ENCODE measurements around the gene ZNF524.

The ZNF524 gene

GRCh38 chr19:55650602-55651230 lies 50.6 kb downstream of the ZNF524 start:
- TF ChIP-seq, protein P1, sequence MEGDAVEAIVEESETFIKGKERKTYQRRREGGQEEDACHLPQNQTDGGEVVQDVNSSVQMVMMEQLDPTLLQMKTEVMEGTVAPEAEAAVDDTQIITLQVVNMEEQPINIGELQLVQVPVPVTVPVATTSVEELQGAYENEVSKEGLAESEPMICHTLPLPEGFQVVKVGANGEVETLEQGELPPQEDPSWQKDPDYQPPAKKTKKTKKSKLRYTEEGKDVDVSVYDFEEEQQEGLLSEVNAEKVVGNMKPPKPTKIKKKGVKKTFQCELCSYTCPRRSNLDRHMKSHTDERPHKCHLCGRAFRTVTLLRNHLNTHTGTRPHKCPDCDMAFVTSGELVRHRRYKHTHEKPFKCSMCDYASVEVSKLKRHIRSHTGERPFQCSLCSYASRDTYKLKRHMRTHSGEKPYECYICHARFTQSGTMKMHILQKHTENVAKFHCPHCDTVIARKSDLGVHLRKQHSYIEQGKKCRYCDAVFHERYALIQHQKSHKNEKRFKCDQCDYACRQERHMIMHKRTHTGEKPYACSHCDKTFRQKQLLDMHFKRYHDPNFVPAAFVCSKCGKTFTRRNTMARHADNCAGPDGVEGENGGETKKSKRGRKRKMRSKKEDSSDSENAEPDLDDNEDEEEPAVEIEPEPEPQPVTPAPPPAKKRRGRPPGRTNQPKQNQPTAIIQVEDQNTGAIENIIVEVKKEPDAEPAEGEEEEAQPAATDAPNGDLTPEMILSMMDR (IDR thresholded peaks at IDR 0.05; ENCODE audit: control insufficient read depth, extremely low read depth, insufficient read depth): no peak
- no peak overlapping the region for H3K4me3 ChIP-seq (ENCODE audit: low read depth, low read length)
- no peak for DNase-seq (ENCODE audit: low read depth)

DNA sequence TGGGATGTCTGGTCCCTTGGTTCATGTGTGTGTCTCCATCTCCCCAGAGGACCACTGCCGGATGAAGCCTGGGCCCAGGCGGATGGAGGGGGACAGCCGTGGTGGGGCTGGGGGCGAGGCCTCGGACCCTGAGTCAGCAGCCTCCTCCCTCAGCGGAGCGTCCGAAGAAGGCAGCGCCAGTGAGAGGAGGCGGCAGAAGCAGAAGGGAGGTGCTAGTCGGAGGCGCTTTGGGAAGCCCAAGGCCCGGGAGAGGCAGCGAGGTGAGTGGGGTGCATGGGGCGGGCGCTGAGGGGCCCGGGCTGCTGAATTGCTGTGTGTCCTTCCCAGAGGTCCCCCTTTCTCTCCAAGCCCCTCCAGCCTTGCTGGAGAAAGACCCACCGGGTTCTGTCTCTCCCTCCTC lies 51.1 kb downstream of the ZNF524 start:
- DNase-seq (ENCODE audit: low read depth): no peak
- no peak overlapping the region for H3K4me3 ChIP-seq (ENCODE audit: low read depth, low read length)
- TF ChIP-seq, protein P1 (IDR thresholded peaks at IDR 0.05; ENCODE audit: control insufficient read depth, extremely low read depth, insufficient read depth): no peak

GRCh38 chr19:55652311-55653128 lies 52.4 kb downstream of the ZNF524 start:
- TF ChIP-seq, protein P1 (IDR thresholded peaks at IDR 0.05; ENCODE audit: control insufficient read depth, extremely low read depth, insufficient read depth): no peak
- DNase-seq (ENCODE audit: low read depth): no peak
- no peak overlapping the region for H3K4me3 ChIP-seq (ENCODE audit: low read depth, low read length)

All from LNCaP clone FGC (cell line).